ENCODE measurements around the gene KCNJ11. TPM values are rescaled to one million over a fixed set of nuclear protein-coding genes. Genes with fewer than 3 reads are reported as not detected.

KCNJ11 gene
- total RNA-seq, 1 donor from 2014 or later, result 1.9 TPM

DNA sequence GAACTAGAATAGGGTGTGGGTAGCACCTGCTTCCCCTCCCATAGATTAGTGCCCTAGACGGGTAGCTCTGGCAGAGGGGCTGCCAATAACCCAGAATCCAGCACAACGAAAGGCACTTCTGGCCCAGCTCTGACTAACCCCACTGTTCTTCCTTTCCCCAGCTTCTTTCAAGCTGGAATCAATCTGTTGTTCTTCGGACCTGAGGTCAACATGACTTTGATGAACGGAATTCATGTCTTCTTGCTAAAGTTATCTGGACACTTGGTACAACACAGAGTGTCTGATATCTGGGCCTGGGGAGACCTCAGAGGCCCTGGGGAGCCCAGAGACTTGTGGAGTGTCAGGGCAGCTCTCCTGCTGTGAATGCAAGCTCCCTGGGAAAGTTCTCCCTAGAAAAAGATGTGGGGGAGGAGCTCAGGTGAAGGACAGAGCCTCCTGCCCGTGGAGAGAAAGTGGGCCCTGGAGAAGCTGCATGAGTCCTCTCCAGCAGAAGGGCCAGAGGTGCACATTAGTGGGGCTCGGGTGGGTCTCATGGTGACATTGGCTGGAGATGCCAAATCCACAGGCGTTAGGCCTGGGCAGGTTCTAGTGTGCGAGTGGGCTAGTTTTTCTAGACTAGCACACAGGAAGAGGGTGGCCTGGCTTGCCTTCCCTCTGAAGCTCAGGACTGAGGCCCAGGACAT, 6.3 kb downstream of the KCNJ11 start:
- TF ChIP-seq EZH2phosphoT487 (IDR thresholded peaks at IDR 0.05), result no peak
- TF ChIP-seq EZH2 (IDR thresholded peaks at IDR 0.05), result no peak
- TF ChIP-seq, protein P1, sequence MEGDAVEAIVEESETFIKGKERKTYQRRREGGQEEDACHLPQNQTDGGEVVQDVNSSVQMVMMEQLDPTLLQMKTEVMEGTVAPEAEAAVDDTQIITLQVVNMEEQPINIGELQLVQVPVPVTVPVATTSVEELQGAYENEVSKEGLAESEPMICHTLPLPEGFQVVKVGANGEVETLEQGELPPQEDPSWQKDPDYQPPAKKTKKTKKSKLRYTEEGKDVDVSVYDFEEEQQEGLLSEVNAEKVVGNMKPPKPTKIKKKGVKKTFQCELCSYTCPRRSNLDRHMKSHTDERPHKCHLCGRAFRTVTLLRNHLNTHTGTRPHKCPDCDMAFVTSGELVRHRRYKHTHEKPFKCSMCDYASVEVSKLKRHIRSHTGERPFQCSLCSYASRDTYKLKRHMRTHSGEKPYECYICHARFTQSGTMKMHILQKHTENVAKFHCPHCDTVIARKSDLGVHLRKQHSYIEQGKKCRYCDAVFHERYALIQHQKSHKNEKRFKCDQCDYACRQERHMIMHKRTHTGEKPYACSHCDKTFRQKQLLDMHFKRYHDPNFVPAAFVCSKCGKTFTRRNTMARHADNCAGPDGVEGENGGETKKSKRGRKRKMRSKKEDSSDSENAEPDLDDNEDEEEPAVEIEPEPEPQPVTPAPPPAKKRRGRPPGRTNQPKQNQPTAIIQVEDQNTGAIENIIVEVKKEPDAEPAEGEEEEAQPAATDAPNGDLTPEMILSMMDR (IDR thresholded peaks at IDR 0.05), result no peak
- no peaks in the 10 kb centered on the region for H3K27me3 ChIP-seq
- Mint-ChIP-seq H3K27me3 (ENCODE audit: insufficient read depth, low read depth) (peaks cover 4% of the 10 kb centered on the region), H3K36me3 (peaks cover 12% of the 10 kb centered on the region), H3K9me3 (peaks cover 6% of the 10 kb centered on the region), H3K4me1 (no peaks in the 10 kb centered on the region), H3K4me3 (no peak overlapping the region), H3K27ac (no peak overlapping the region)
- H3K4me2 ChIP-seq, result no peak overlapping the region
- no peaks in the 10 kb centered on the region for H3K9me3 ChIP-seq (ENCODE audit: low read depth)
- H2AFZ ChIP-seq (replicated peaks), result no peak overlapping the region
- peaks cover 3% of the 10 kb centered on the region for H3K4me1 ChIP-seq
- H3K4me3 ChIP-seq, result no peak overlapping the region
- H3K36me3 ChIP-seq, result no peaks in the 10 kb centered on the region
- H4K20me1 ChIP-seq (ENCODE audit: low read depth), result no peaks in the 10 kb centered on the region
- H3K79me2 ChIP-seq (ENCODE audit: low read depth), result no peaks in the 10 kb centered on the region
- no peaks in the 10 kb centered on the region for H3F3A ChIP-seq (ENCODE audit: low read depth)
- H3K27ac ChIP-seq, result no peak overlapping the region
- no peak for DNase-seq (ENCODE audit: low spot score)
- H3K9ac ChIP-seq, result no peak overlapping the region

DNA sequence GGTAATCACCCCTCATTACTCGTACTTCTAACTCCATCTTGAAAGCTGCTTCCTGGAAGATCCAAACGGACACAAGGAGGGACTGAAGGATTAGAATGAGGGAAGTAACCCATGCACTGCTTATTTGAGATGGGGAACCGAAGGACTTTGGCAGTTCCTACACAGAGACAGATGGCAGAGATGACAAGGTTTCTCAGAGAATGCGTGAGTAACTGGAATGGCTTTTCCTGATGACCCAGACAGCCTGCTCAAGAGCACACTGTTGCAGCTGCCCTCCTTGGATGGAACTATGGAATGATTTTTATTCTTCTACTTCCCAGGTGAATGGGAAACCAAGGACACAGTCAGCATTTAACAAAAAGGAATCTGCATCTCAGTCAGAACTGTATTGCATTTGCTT, 7.3 kb downstream of the KCNJ11 start:
- Mint-ChIP-seq H3K36me3 (peaks cover 15% of the 10 kb centered on the region), H3K27ac (no peak overlapping the region), H3K4me1 (no peaks in the 10 kb centered on the region), H3K9me3 (peaks cover 6% of the 10 kb centered on the region), H3K27me3 (ENCODE audit: insufficient read depth, low read depth) (peaks cover 3% of the 10 kb centered on the region), H3K4me3 (no peak overlapping the region)
- Histone ChIP-seq H3K79me2 (ENCODE audit: low read depth) (no peaks in the 10 kb centered on the region), H3K4me3 (no peak overlapping the region), H3K4me2 (no peak overlapping the region), H2AFZ (replicated peaks) (no peak overlapping the region), H3K36me3 (no peaks in the 10 kb centered on the region), H3K4me1 (peaks cover 3% of the 10 kb centered on the region), H4K20me1 (ENCODE audit: low read depth) (no peaks in the 10 kb centered on the region), H3K27me3 (no peaks in the 10 kb centered on the region), H3K9ac (no peak overlapping the region), H3F3A (ENCODE audit: low read depth) (no peaks in the 10 kb centered on the region), H3K27ac (no peak overlapping the region), H3K9me3 (ENCODE audit: low read depth) (no peaks in the 10 kb centered on the region)
- no peak for DNase-seq (ENCODE audit: low spot score)
- TF ChIP-seq, protein P1 (IDR thresholded peaks at IDR 0.05), result no peak
- TF ChIP-seq EZH2phosphoT487 (IDR thresholded peaks at IDR 0.05) (no peak), EZH2 (IDR thresholded peaks at IDR 0.05) (no peak)

DNA sequence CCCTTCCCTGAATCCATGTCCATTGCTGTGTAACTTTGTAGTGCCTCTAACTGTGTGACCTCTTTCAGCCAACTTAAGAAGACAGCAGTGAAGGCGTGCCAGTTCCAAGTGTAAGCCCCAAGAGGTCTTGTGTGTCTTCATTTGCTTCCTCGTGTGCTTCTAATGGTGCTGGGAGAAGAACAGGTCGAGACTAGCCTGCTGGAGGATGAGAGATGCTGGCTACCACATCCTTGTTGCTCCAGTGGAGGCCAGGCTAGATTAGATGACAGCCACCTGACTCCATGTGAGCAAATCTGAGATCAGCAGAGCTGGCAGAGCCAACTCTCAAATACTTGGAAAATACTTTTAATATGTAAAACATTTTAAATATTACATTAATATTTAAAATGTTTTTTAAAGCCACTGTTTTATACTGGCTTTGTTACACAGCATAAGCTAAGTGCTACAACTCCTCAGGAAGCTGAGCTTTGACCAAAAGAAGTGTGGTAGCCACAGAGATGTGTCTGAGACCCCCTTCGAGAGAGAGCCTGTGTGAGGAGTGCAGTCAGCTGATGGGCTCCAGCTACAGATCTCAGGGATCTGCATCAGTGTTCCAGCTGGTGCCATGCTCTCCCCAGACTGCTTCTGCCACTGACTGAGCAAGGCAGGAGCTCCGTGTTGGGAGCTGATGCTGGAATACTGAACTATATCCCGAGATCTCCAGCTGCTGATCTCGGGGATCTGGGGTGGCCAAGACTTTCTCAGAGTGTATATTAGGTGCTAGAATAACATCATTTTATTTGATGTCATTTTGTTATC, 8.9 kb downstream of the KCNJ11 start:
- no peak for TF ChIP-seq EZH2 (IDR thresholded peaks at IDR 0.05)
- TF ChIP-seq, protein P1 (IDR thresholded peaks at IDR 0.05), result no peak
- TF ChIP-seq EZH2phosphoT487 (IDR thresholded peaks at IDR 0.05), result no peak
- Histone ChIP-seq H4K20me1 (ENCODE audit: low read depth) (no peaks in the 10 kb centered on the region), H3K27ac (no peak overlapping the region), H3K9ac (no peak overlapping the region), H3K4me1 (peaks cover 3% of the 10 kb centered on the region), H3K36me3 (no peaks in the 10 kb centered on the region), H3K79me2 (ENCODE audit: low read depth) (no peaks in the 10 kb centered on the region), H2AFZ (replicated peaks) (no peak overlapping the region), H3K4me3 (no peak overlapping the region), H3K27me3 (no peaks in the 10 kb centered on the region), H3K9me3 (ENCODE audit: low read depth) (no peaks in the 10 kb centered on the region), H3K4me2 (no peak overlapping the region), H3F3A (ENCODE audit: low read depth) (no peaks in the 10 kb centered on the region)
- Mint-ChIP-seq H3K4me1 (no peaks in the 10 kb centered on the region), H3K4me3 (no peak overlapping the region), H3K9me3 (peaks cover 6% of the 10 kb centered on the region), H3K36me3 (peaks cover 20% of the 10 kb centered on the region), H3K27me3 (ENCODE audit: insufficient read depth, low read depth) (no peaks in the 10 kb centered on the region), H3K27ac (no peak overlapping the region)
- DNase-seq (ENCODE audit: low spot score), result no peak

All from neural progenitor cell (in vitro differentiated cells).